HG03060 (cell line): Measurements from ENCODE around the gene PGM5.

Source experiments
- ATAC-seq: cut with Tn5 transposase; IDR thresholded peaks from one replicate; pipeline ENCODE4 v1.9.1; 2021; ENCODE audit warnings: low read depth, moderate number of reproducible peaks; ENCODE audit not compliant: unreplicated experiment

Gene PGM5

DNA sequence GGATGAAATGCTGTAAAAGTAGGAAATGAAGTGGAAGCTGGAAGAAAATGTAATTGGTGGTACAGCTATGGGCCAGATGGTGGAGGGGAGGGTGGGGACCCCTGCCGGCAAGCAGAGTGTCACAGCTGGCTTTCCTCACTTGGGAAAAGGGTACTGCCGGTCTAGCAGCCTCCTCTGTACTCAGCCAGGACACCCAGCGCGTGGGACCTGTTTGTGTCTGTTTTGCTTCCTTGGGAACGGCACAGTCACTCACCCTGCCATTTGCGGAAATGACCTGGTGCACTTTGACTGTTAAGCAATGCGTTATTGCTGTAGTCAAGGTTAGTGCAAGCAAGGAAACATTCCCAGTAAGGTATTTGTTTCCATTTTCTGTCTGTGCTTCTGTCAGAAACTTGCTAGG lies 174.2 kb downstream of the PGM5 start:
- ATAC-seq, result no peak

DNA sequence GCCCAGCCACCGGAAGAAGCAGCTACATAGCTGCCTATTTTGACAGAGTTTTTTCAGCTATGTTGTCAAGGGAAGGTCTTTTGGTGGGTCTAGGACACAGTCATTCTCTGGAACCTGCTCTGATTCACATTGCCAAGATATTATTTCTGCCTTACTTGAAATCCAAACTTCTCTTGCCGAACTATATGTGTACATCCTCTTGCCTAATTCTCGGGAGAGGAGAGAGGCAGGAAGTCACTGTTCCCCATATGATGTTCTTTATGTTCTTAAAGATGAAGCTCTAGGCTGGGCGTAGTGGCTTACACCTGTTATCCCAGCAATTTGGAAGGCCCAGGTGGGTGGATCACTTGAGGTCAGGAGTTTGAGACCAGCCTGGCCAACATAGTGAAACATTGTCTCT lies 175.7 kb downstream of the PGM5 start:
- no peak for ATAC-seq

DNA sequence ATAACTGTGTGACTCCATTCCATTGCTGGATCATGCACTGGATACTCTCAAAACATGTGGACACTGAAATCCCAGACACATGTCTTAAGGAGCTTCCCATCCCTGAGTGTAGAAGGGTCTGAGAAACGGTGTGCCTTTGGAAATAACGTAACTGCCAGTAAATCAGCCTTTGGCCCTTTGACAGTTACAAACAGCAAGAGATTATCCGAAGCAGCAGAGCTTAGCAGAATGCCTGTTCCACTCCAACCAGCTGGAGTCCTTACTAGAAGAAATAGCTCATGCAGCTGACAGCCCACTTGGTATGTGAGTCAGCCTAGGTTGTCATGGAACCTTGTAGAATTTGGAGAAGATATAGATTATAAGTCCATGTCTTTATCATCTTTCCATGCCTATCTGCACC lies 177.3 kb downstream of the PGM5 start:
- no peak for ATAC-seq

DNA sequence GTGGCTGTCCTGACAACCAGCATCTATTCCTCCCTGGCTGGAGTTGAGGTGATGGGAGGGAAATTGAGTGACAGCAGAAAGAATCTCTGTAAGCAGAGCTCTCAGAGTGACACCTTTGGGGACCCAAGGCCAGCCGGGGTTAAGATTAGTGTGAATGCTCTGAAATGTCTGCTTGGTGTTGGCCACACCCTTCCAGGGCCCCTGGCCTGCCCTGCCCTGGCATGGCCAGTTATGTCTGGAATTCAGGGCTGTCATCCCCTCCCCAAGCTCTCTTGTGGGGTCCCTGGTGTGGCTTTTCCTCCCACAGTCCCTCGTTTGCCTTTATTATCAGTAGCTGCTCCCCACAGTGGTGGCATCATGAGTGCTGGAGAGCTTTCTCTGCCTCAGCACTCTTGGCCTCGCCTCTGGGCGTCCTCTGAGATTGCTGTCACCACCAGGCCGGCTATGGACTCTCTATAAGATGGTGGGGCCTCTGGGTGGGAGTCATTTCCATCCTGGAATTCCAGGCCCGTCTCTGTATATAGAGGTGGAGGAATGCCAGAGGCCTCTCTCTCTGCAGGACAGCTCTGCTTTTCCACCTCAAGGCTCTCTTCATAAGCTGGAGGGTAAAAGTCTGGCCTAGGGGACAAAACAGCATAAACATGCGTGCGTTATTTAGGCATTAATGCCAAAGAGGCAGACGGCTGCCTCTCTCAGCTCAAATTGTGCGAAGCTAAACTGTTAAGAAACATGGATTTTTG lies 180.6 kb downstream of the PGM5 start:
- ATAC-seq, result no peak

DNA sequence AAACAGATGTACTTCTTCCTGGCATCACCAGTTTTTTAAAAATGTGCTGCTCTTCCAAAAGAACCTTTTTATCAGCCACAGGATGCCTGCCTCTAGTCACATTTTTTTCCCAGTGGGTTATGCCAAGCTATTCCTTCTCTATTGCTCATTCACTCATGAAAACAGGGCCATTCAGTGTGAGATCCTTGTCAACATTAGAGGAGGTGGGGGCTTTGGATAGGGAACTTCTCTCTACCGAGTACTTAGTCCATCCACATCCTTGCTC lies 181.1 kb downstream of the PGM5 start:
- ATAC-seq, result no peak

DNA sequence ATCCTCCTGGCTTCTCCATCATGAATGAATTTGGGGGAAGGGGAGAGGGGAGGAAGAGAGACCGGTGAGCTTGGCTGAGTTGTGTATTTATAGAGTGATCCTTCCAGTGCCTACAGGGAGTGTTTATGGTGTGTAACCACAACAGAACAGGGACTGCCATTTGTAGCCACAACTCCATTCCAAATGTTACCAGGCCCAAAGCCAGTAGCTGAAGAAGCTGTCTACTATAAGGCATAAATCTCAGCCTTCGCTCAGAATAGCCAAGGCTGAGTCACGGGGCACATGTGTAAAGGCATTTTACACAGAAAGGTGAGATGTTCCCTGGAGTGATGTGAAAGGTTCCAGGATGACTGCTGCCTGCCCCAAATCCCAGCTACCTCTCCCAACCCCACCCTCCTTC lies 181.8 kb downstream of the PGM5 start:
- no peak for ATAC-seq

DNA sequence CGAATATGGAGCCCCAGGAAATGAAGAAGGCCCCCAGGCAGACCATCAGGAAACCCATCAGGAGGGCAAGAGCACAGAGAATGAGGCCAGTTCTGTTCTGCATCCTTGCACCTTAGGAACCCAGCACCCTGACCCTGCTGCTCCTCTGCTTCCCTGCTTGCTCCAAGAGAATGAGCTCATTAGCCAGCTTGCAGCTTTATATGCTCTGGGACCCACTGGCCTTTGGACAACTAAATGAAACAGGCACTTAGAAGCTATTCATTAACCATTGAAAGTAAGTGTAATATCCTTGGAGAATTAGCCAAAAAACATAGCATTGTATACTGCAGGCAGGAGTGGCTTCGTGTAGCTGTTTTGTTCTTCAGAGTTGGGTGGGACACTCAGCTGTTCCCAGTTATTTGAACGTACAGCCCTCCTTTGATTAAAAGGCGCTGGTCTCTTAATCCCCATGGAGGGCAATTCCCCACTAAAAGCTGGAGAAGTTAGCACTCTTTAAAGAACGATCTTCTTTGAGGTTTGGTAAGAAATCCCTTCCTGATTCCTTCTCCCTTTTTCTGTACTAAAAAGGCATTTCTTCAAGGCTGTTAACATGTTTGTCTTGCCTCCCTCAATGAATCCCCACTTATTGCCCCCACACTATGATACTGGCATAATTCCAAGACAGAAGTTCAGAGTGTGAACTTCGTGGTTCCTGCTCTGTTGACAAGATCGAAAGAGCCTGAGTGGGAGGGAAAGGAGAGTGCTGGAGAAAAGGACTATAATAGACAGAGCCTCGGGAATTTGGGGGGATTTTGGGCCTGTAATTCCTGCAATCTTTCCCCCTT lies 184.5 kb downstream of the PGM5 start, which contains the start of gene TMEM252:
Gene TMEM252 (minus strand): TSS at position 172 of the 824 bp plus-strand sequence. CDS start 69 bp downstream, at position 103.
- ATAC-seq, result no peak

DNA sequence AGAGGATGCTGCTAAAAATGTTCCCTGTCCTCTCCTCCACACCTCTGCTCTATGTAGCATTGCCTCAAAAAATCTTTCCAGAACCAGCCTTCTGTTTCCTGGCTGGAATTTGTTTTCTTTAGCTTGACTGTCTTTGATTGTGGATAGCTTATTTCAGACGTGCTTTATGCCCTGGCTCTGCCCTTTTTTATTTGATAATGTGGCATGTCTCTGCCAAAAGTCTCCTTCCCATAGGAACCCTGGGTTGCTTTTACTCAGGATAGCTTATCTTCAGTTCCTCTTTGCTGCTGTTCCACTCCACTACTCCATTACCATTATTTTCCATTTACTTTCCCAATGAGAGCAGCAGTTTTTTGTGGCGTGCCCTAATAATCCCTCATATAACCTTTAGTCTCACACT lies 185.2 kb downstream of the PGM5 start:
- ATAC-seq, result no peak

DNA sequence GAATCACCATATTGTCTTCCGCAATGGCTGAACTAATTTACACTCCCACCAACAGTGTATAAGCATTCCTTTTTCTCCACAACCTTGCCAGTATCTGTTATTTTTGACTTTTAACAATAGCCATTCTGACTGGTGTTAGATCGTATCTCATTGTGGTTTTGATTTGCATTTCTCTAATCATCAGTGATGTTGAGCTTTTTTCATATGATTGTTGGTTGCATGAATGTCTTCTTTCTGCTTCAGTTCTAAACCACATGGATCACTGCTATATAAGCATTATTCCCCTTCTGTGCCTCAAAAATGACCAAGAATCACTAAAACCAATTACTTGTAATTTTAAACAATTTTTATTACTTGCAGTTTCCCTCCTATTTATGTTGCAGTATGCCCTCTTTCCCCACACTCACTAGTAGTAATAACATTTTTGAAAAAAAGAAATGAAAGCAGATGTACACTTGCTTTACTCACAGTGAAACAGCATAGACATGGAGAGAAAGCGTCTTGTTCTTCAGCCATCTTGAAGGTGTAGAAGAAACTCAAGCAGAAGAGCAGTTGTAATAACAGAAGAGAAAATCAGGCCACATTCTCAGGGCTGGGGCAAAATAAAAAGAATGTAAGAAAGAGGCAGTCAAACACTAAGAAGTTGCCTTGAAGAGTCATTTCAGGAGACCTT lies 188.8 kb downstream of the PGM5 start:
- ATAC-seq, result no peak

DNA sequence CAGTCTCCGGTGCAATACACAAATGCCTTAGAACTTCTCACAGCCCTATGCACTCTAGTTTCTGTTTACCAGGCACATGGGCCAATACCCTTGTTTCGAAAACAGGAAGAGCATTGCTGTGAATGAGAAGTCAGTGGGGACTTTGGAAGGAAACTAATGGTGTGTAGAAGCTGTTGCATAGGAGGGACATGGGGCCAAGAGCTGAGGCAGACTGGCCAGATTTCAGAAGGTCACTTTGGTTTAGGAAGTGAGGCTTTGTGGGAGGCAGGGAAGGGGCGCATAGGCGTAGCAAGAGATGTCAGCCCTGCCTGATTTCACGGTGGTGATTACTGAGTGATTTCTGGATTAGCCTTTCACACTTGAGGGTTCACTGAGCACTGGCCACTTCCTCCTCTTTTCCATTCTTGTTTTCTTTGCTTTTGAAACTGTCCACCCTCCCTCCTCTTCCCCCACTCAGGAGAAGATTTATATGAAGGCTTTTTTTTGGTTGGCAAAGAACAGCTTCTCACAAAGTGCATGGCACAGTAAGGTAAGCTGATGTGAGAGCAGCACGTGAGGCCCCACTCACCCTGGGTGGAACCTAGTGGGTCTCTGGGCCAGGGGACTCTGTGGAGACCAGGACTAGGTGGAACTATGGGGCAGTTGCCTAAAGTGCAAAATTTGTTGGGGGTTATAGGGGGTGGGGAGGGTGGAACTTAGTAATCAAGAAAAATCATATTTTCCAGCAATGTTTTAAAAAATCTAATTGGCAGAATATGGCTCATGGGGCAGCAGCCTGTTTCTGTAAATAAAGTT lies 190.4 kb downstream of the PGM5 start:
- peak; percentile 61 for ATAC-seq

DNA sequence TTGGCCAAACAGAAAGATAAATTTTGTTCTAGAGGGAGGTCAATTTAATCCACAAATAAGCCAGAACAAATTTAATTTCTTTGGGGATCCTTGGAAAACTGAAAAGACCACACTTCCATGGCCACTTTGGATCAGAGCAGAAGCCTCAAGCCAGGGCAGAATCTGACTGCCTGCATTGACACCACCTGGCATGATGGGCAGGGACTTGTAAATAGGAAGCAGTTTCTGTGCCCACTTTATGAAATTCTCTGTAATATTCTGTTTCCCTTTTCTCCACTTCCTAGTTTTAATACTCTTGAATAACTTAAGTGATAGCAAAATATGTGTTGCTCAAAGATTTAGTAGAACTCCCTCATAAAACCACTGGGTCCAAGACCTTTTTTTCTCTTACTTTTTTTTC lies 191.0 kb downstream of the PGM5 start:
- ATAC-seq, result no peak

DNA sequence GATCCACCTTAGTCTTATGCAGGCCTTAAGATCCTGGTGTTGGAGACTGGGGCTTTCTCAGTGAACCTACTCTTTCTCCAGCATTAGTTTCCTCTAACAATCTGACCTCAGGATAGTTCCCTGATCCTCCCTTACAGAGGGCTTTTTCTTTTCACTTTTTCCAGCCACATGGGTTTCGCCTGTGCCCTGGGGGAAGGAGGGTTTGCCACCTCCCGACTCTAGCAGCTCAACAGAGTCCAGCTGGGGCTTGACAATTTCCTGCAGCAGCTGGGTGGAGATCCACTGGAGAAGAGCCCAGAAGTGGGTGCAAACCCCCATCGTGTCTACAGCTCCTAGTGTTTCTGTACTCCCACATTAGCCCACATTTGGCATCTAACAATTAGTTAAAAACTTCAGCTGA lies 191.8 kb downstream of the PGM5 start:
- no peak for ATAC-seq

DNA sequence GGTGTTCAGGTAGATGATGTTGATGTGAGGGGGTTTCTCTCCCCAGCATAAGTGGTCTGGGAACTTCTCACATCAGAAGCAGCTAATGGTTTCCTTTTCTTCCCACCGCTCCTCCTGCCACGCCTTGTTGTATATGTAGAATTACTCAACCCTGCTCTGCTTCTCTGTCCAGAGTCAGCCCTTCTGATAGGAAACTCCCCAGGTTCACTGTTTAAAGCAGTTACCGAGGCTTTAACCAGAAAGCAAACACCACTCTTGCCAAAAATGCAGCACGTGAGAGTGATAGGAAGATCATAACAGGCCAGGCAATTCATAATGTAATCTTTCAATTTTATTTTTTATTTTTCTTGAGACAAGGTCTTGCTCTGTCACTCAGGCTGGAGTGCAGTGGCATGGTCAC lies 194.8 kb downstream of the PGM5 start:
- no peak for ATAC-seq

DNA sequence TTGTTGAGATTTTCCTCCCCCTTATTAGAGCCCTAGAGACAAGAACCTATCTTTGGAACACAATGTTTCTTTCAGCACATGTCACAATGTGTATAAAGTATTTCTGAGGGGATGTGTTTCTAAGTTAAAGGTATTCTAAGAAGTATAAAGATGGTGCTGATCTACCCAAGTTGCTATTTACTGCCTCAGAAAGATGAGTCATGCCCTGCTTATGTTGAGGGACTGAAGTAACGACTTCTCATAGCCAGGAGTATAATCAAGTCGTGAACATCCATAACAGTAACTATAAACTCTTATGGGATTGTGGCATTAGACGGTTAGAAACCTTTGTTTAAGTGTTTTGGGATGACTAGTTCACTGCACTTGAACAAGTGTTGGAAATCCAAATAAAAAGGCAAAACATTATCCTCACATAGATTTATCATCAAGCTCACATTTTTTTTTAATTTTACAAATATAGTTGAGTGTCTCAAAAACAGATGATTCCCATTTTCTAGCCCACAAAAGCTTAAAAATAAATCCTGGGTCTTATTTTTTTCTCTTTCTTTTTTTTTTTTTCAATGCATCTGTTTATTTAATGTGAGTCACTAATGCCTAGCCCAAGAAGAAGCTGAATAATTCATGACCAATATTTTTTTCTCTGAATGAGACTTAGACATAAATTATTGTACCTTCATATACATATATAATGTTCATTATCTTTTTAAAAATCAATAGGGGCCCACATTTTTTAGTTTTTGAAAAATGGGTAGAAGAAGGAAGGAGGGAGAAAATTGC lies 196.5 kb downstream of the PGM5 start:
- ATAC-seq, result no peak

DNA sequence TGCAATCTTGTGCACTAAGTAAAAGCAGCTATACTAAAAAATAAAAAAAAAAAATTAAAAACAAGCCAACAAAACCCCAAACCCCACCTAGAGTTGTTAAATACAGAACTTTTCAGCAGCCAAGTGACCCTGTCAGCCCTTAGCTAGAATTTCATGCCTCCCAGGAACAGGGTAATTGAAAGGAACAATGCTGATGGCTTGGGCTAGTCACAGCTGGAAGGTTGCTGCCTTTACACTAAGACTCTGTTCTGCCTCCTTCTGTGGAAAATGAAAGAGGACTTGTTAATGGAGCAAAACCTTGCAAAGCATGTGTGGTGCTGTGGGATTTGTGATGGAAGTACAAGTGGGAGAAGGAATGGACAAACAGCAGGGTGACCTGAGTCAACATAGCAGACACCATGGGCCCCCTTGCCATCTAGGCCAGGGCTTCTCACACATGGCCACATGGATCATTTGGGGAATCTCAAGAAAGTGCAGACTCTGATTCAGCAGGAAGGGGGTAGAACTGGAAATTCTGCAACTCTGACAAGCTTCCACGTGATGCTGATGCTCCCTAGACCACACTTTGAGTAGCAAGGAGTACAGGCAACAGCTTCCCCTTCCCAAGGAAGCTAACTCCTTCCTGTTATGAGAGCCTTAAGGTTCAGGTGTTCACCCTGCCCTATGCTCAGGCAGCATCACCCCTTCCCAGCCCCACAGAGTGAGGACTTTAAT lies 199.2 kb downstream of the PGM5 start:
- no peak for ATAC-seq

DNA sequence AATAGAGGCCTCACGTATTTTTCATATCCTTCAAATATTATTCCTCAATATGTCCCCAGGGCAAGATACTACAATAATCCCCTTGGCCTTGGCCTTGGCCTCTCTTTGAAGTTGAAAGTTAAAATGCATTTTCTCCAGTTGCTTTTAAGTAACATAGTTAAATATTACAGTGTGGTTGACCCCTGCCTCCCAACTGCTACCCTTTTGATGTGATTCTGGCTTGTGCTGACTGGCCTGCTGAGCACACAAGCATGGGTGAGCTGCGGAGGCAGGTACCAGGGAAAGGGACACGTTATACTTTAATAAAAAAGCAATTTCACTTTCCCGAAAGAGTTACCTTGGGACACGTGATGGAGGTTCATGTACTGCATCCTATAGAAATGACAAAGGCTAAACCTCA lies 202.1 kb downstream of the PGM5 start:
- ATAC-seq, result no peak

DNA sequence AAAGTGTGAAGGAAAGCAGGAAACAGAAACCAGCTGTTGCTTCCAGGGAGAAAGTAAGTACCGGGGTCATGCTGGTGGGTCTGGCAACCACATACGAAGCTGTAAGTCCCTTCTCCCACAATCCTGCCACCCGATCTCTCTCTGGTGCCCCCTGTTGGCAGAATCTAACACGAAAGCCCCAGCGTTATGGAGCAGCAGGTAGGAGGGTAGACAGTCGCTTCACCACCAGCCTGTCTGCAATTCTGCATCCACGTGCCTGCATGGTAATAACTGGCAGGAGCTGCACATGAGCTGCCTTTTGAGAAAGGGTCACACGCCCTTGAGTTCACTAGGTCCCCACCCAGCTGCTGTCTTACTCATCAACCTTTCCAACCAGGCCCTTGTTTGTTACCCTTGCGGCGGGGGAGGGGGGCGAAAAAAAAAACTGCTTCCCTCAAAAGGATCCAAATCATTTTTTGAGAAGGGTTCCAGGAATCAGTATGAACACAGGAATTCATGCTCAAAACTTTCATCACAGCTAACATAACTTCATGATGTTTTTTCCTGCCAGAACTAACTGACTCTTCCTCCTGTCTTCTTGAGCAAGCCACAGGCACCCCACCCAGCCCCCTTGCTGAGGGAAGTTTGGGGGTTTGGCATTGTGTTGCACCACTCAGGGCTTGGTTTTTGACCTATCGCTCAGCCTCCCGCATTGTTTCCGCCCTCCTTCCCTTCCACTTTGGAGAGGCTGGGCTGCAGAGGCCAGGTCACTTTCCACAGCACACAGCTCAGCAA lies 203.8 kb downstream of the PGM5 start:
- ATAC-seq, result no peak

DNA sequence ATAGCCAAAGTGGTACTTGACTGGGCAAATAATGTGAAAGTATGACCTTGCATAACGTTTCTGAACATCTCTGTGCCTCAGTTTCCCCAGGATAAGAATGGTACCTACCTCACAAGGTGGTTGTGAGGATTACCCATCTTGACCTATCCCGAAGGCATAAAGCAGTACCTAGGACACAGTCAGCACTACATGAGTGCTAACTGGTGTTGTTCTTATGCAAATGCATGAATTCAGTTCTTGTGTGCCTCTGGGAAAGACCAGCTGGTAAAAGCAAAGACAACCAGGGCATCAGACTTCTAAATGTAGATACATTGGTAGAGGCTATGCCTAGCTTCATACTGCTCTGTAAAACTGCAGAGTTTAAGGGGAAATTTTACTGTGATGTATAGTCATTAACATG lies 206.1 kb downstream of the PGM5 start:
- no peak for ATAC-seq

DNA sequence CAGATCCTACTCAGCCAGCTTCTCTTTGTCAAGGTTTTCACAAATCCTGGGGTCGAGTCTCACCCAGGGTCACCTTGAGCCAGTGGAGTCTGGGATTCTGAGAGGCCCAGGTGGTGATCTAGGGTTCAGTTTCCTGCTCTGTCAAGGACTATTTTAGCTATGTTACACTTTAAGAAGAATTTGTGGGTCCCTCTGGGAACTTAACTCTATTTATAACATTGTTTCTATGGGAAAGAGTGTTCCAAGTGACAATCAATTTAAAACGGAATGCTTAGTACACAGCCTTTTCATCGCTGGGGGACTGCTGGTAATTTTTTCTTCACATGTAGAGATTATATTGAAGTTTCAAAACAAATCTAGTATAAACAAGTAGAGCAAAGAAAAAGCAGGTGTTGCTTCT lies 211.2 kb downstream of the PGM5 start:
- no peak for ATAC-seq
